ENCODE measurements around the gene SUPV3L1. TPM values are rescaled to one million over a fixed set of nuclear protein-coding genes. Genes with fewer than 3 reads are reported as not detected.

Gene SUPV3L1
- total and polyA plus RNA-seq, 10 of the 15 experiments (the other 5 are each of a cell fraction or from before 2014, with no cell fraction given) = 18.4 to 57.8 (median 44.2) TPM

- TF ChIP-seq MYB (IDR thresholded peaks at IDR 0.05; ENCODE audit: borderline replicate concordance, low read depth, low read length) (no peak), CUX1 (IDR thresholded peaks at IDR 0.05; ENCODE audit: insufficient replicate concordance, low read depth, low read length) (no peak), EZH2 (IDR thresholded peaks at IDR 0.05; ENCODE audit: borderline replicate concordance, control insufficient read depth, low read depth, low read length) (no peak), ETV6 (conservative IDR thresholded peaks at IDR 0.05 in 1 of 2, IDR thresholded peaks at IDR 0.05 in 1 of 2; ENCODE audit: borderline replicate concordance in 1 of 2, low read depth in 1 of 2) (no peak), HDAC2 (IDR thresholded peaks at IDR 0.05) (no peak), ATF2 (IDR thresholded peaks at IDR 0.05; ENCODE audit: low read length) (no peak), SMAD5 (IDR thresholded peaks at IDR 0.05; ENCODE audit: low read depth) (no peak)
Measured at GRCh38 chr10:69243817-69244216, 63.8 kb downstream of the SUPV3L1 start (continued).

Data from GM12878 (cell line).